HG02623 (cell line): ENCODE results near the gene PRSS53.
"Not testable (repeated sequence)": the region's sequence is repeated elsewhere in the genome, so short reads cannot be mapped to it uniquely, and the experiment has no call there.

Source experiments
- ATAC-seq: cut with Tn5 transposase; IDR thresholded peaks from one replicate; pipeline ENCODE4 v1.9.1; 2021; ENCODE audit warnings: moderate library complexity; ENCODE audit not compliant: unreplicated experiment

The PRSS53 gene

GRCh38 chr16:31088459-31089183 is at the start of gene PRSS53:
Gene PRSS53, minus strand, starts transcription at chr16:31088943. Its CDS starts 134 bp downstream, at chr16:31088809.
- no peak for ATAC-seq

GRCh38 chr16:31136822-31137499 is 48.2 kb upstream of the PRSS53 start:
- ATAC-seq, result not testable (repeated sequence)

GRCh38 chr16:31136287-31136662 is 47.5 kb upstream of the PRSS53 start:
- ATAC-seq, result no peak

- no peak for ATAC-seq
Observed at GRCh38 chr16:31135535-31136286, 47.0 kb upstream of the PRSS53 start, which contains the start of gene PRSS8. Gene PRSS8, minus strand, starts transcription at chr16:31135727. Its CDS starts 229 bp downstream, at chr16:31135498.

GRCh38 chr16:31134625-31135534 is 46.1 kb upstream of the PRSS53 start:
- ATAC-seq, result no peak

GRCh38 chr16:31134091-31134571 is 45.4 kb upstream of the PRSS53 start:
- ATAC-seq, result no peak

- no peak for ATAC-seq
Observed at GRCh38 chr16:31133046-31133501, 44.3 kb upstream of the PRSS53 start.

GRCh38 chr16:31132303-31132979 is 43.7 kb upstream of the PRSS53 start:
- ATAC-seq, result no peak

GRCh38 chr16:31131841-31132271 is 43.1 kb upstream of the PRSS53 start:
- ATAC-seq, result no peak

- ATAC-seq, result no peak
Observed at GRCh38 chr16:31131416-31131815, 42.7 kb upstream of the PRSS53 start.

- ATAC-seq, result no peak
Observed at GRCh38 chr16:31130899-31131298, 42.2 kb upstream of the PRSS53 start.

- no peak for ATAC-seq
Observed at GRCh38 chr16:31130336-31130891, 41.7 kb upstream of the PRSS53 start.

- ATAC-seq, result no peak
Observed at GRCh38 chr16:31129568-31130335, 41.0 kb upstream of the PRSS53 start.

- no peak for ATAC-seq
Observed at GRCh38 chr16:31128711-31129567, 40.2 kb upstream of the PRSS53 start.

- ATAC-seq, result no peak
Observed at GRCh38 chr16:31127182-31127581, 38.4 kb upstream of the PRSS53 start.

GRCh38 chr16:31125844-31126243 is 37.1 kb upstream of the PRSS53 start:
- no peak for ATAC-seq

GRCh38 chr16:31120129-31120528 is 31.4 kb upstream of the PRSS53 start:
- ATAC-seq, result no peak
